GM12878 (cell line): ENCODE results near the gene CRMP1.

Source experiments
- CHD2 ChIP-seq: IDR thresholded peaks from 2 replicates; pipeline ENCODE4 v1.6.1; 2011; ENCODE audit warnings: low read depth, low read length, improper control_type of control experiment, borderline replicate concordance
- NR2C2 ChIP-seq: IDR thresholded peaks from 2 replicates; pipeline ENCODE4 v1.6.1; 2011; ENCODE audit warnings: borderline replicate concordance, low read depth; ENCODE audit not compliant: control insufficient read depth, insufficient read length
- PAX5 ChIP-seq: IDR thresholded peaks from 2 replicates; pipeline ENCODE4 v1.6.1; 2011; ENCODE audit warnings: low read depth, low read length, borderline replicate concordance
- POLR2AphosphoS5 ChIP-seq: IDR thresholded peaks from 2 replicates; pipeline ENCODE4 v1.6.1; 2011; ENCODE audit warnings: mild to moderate bottlenecking, low read length, inconsistent platforms
- SP1 ChIP-seq: IDR thresholded peaks from one replicate; pipeline ENCODE4 v1.6.1; 2011; ENCODE audit warnings: low read depth, low read length

- no peak for TF ChIP-seq POLR2AphosphoS5
- TF ChIP-seq SP1 = no peak
- TF ChIP-seq PAX5 = no peak
- no peak for TF ChIP-seq CHD2
- TF ChIP-seq NR2C2 = no peak
Observed at GRCh38 chr4:5905714-5906113, 12.8 kb upstream of the CRMP1 start.
